IPS-NIHi7 (cell line): ENCODE measurements around the gene NECTIN4.
"Not testable (repeated sequence)": the region's sequence is repeated elsewhere in the genome, so short reads cannot be mapped to it uniquely, and the experiment has no call there.

Experiments used
- DNase-seq: peaks from one replicate; pipeline ENCODE4 v3.0.0; 2012; ENCODE audit warnings: mixed read lengths; ENCODE audit errors: extremely low spot score

The NECTIN4 gene

GRCh38 chr1:161059293-161059692, 30.1 kb downstream of the NECTIN4 start:
- DNase-seq: no peak

DNA sequence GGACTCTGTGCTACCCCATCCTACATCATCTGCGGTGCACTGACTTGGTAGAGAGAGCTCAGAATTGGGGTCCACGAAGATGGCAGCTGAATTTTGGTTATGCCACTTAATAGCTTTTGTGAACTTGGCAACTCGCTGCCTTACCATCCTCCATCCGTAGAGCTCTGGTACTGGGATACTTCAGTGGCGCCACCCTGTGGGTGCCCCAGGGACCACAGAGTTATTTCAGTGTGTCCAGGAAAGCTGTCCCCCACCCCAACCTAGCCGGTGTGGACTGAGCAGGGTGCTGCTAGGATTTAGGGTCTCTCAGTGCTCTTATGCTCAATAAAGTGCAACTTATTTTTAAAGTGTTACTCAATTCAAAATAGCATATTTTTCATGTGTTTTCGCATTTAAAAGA, 34.6 kb downstream of the NECTIN4 start:
- no peak for DNase-seq

DNA sequence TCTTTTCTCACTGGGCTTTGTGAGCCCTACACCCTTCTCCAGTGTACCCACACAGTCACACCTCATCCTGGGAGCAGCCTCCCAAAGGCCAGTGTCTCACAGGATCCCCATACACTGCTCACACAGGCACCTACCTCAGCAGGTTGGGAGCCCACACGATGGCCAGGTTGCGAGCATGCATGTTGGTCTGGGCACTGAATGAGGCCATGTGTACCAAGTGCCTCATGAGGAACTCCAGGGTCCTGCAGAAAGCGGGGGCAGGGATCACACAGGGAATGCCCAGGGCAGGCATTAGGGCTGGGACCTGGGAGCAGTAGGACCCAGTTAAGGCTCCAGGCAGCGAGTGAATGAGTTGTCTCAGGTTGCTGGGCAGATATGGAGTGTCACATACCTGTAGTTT, 35.1 kb downstream of the NECTIN4 start:
- no peak for DNase-seq

- no peak for DNase-seq
Measured at GRCh38 chr1:161052899-161053298, 36.5 kb downstream of the NECTIN4 start.

- no peak for DNase-seq
Measured at GRCh38 chr1:161051219-161051618, 38.1 kb downstream of the NECTIN4 start.

- DNase-seq: no peak
Measured at GRCh38 chr1:161048949-161049722, 40.2 kb downstream of the NECTIN4 start.

GRCh38 chr1:161047436-161048420, 41.6 kb downstream of the NECTIN4 start:
- no peak for DNase-seq

DNA sequence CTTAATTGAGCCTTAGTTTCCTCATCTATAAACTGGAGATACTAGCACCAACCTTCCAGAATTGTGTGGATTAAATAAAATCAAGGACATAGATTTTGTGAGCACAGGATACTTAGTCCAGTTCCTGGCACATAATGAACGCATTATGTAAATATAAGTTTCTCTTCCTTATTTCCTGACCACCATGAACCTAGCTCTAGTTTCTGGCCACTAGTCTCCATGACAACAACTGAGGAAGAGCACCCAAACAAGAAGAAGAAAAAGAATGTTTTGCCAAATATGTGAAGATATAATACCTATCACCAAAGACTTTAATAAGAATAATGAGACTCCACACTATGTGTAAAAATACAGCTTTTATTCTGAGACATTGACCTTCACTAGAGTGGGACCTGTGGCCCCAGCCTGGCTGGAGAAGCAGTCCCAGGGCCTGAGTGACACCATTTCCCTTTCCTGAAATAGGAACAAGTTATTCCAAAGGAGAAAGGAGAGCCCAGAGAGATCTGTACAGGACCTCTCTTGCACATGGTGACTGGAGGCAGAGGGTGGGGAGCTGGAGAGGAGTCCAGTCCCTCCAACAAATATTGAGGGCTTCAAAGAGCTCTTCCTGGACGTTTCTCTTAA, 42.6 kb downstream of the NECTIN4 start:
- DNase-seq: no peak

DNA sequence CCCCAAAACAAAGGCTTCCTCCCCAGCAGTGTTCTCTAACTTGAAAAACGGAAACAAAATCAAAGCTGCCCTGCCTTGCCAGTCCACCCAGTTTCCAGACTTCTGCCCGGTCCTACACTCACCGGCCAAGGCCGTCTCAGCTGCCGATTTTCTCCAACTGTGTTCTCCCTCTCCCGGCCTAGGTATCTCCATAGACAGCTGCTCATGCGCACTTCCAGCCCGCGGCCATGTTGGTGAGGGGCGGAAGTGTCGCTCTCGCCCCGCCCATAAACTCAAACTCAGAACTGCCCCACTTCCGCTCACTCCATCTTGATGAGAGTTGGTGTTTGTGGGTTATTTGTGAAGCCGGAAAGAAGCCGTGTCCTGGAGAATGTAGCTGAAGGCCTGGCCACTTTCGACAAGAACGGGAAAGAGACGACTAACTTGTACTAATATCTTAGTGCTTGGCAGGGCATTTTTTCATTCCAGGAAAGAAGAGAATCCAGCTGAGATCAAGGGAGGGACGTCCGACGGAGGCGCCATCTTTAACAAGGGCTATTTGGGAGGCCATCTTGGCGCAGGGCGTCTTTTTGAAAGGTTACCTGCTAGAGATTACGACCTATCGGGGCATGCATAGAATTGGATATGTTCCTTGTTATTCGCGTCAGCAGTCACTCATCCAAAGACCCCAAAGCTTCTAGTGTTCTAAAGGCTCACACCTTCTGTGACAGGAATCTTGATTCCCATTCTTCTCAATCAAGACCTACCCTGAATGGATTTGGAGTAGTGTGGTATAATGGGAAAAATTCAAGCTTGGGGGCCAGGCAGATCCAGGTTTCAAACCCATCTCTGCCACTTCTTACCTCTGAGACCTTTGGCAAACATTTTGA, 43.4 kb downstream of the NECTIN4 start, which contains the start of gene USF1:
USF1 (minus strand) TSS at position 242 of the 869 bp plus-strand sequence. CDS start 2,702 bp downstream, outside the sequence.
- peak; percentile 97 for DNase-seq

- peak; percentile 67 for DNase-seq
Measured at GRCh38 chr1:161044908-161045735, 44.2 kb downstream of the NECTIN4 start.

DNA sequence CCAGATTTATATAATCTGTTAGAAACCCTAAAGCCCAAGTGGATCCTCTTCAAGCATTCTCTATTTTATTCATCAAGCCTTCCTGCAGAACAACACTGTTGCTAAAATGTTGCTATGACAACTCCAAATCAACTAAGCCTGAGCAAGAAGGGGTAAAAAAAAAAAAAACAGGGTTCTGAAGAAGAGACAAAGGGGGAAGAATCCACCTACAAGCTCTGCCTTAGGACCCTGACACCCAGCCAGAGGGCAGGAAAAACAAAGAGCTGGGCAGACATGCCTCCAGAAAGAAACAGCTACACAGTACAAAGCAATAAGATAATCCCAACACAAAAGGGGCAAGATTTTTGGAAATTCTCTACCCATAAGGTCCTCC, 44.8 kb downstream of the NECTIN4 start:
- DNase-seq: no peak

DNA sequence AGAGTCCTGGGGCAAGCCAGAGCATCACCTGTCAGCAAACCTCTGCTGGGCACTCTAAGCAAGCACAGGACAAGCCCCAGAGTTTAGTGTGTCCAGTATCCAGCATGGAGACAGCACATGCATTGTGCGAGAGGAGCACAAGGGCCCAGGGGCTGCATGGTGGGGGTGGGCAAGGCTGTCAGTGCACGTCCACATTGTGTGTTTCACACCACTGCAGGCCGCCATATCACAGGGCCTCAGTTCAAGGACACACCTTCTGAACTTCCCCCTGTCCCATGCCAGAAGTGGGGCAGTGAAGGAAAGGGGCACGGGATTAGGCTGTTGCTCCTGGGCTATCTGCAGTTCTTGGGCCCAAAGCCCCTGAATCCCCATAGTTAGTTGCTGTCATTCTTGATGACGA, 49.8 kb downstream of the NECTIN4 start:
- no peak for DNase-seq

- DNase-seq: no peak
Measured at GRCh38 chr1:161039154-161039545, 50.2 kb downstream of the NECTIN4 start.

DNA sequence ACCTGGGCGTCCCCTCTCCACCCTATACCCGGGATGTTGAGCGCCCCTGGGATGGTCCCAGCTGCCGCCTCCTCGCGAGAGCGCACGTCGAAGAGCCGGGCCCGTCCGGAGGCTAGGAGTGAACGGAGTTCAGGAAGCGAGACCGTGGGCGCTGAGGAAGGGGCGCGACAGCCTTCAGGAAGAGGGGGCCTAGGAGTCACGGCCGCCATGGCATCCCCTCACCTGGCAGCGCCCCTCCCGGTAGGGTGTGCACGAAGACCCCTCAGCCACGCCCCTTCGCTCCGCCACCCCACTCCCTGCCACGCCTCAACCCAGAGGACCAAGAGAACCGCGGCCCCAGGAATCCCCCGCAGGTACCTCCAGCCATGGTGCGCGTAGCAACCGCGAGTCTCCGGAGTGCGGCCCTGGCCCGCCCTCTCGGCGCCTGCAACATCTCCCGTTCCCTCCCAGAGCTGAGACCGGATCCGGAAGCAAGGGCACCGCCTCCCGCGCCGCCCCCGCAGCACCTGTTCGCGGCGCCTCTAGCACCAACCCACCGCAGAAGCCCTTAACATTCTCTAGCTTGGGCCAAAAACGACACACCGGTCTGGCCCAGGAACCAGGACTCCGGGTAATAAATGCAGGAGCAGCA, 50.7 kb downstream of the NECTIN4 start, which contains the start of gene TSTD1:
TSTD1 (minus strand) TSS at position 442 of the 631 bp plus-strand sequence; CDS start at position 367, 75 bp downstream.
- peak; percentile 85 for DNase-seq

DNA sequence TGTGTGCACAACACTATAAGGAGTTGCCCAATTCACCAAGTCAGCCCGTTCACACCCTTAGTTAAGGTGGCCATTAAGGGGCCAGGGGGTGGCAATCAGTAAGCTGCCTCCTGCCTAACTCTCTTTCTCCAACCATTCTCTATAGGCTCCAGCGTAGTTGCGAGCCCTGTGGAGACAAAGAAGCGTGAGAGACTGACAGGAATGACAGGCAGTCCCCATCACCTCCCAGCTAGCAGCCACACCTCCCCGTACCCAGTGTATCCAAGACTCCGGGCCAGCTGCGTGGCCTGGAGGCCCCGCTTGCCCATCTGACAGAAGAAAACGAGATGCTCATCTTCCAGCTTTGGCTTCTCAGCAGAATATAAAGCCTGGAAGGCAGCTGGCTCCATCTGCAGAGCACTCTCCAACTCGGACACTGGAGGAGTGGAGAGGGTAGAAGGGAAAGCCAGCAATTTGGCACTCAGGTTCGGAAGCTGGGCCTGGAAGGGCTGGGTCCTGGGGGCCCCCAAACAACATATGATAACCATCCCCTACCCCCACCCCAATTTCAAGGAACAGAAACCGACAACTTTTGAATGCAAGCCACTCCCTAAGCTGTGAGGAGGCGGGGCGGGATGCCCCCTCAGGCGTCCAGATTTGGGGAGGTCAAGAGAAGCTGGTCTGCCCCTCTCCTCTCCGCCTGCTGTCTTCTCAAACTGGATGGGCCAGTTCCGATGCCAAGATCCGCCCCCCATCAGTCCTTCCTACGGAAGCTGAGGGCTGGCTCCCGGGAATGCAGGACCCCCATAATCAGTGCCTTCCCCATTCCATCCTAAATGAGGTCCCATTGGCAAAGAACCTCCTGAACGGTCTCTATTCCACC, 51.5 kb downstream of the NECTIN4 start:
- no peak for DNase-seq

GRCh38 chr1:161033751-161034150, 55.6 kb downstream of the NECTIN4 start:
- no peak for DNase-seq

DNA sequence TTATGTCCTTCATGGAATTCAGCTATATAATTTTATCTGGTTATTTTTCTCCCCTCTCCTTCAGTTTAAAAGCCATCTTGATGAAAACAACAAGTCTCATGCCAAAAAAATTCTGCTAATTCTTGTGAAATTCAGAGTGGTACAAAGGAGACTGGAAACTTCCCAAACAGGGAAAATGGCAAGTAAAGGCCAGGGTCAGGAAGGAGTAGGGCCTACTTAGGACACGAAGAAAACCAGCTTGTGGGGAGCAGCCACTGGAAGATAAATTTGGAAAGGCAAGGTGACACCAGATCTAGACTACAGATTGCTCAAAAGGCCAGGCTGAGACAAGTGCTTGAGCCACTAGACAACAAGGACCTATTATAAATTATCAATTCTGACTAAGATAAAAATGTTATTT, 56.9 kb downstream of the NECTIN4 start:
- DNase-seq: no peak

DNA sequence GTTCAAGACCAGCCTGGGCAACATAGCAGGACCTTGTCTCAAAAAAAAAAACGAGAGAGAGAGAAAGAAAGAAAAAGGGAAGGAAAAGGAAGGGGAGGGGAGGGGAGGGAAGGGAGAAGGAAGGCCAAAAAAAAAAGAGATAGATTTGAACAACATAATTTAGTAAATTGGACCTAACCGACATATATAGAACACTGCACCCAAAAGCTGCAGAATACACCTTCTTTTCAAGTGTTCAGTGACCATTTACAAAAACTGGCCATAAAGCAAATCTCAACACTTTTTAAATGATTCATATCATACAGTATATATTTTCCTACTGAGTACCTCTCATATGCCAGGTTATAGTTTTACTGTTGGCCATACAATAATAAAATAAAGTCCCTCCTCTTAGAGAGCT, 57.5 kb downstream of the NECTIN4 start:
- no peak for DNase-seq

- not testable (repeated sequence) for DNase-seq
Measured at GRCh38 chr1:161029466-161029865, 59.9 kb downstream of the NECTIN4 start.
